ENCODE results near the gene ADAMTS13. TPM values are rescaled to one million over a fixed set of nuclear protein-coding genes. Genes with fewer than 3 reads are reported as not detected.

The ADAMTS13 gene
- polyA plus RNA-seq, 2 donors = 1.2 to 4.3 TPM

DNA sequence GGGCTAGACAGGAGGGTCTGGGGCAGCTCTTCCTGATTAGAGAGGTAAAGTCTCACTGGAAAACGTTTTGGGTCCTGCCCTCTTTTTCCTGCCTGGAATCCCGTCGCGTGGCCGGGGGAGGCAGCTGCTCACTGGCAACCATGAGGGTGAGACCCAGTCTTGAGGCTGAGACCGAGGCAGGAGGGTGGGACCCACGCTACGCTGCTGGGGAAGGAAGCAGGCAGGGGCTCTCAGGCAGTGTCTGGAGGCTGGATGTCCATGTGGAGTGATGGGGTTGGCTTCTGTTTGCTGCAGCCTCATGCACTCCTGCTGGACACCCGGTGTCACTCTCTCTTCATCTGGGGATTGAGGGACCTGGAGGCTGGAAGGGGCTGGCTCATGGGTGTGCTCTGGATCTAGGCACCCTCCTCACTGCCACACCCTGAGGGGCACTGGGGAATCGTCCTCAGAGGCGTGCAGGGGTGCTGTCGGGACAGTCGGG, 68.1 kb downstream of the ADAMTS13 start:
- Histone ChIP-seq H3K27ac (ENCODE audit: low read depth in 2 of 2, low read length in 1 of 2) (no peak overlapping the region), H3K4me1 (ENCODE audit: control insufficient read depth in 2 of 2, insufficient read depth in 2 of 2, low read length in 1 of 2) (peaks cover 0 to 3% of the 10 kb centered on the region in 2 donors), H3K4me3 (ENCODE audit: low read depth in 1 of 2, low read length in 2 of 2) (no peak overlapping the region), H3K36me3 (ENCODE audit: control insufficient read depth in 2 of 2, insufficient read depth in 2 of 2, low read length in 1 of 2) (no peaks in the 10 kb centered on the region), H3K27me3 (ENCODE audit: control insufficient read depth in 1 of 2, insufficient read depth in 2 of 2, low read length in 2 of 2) (no peaks in the 10 kb centered on the region), H3K9me3 (ENCODE audit: control insufficient read depth in 2 of 2, insufficient read depth in 1 of 2, low read depth in 1 of 2, low read length in 1 of 2) (no peaks in the 10 kb centered on the region)
- WGBS, 2 donors = 54 to 60% methylated on average over 13 of the region's 13 CpGs

DNA sequence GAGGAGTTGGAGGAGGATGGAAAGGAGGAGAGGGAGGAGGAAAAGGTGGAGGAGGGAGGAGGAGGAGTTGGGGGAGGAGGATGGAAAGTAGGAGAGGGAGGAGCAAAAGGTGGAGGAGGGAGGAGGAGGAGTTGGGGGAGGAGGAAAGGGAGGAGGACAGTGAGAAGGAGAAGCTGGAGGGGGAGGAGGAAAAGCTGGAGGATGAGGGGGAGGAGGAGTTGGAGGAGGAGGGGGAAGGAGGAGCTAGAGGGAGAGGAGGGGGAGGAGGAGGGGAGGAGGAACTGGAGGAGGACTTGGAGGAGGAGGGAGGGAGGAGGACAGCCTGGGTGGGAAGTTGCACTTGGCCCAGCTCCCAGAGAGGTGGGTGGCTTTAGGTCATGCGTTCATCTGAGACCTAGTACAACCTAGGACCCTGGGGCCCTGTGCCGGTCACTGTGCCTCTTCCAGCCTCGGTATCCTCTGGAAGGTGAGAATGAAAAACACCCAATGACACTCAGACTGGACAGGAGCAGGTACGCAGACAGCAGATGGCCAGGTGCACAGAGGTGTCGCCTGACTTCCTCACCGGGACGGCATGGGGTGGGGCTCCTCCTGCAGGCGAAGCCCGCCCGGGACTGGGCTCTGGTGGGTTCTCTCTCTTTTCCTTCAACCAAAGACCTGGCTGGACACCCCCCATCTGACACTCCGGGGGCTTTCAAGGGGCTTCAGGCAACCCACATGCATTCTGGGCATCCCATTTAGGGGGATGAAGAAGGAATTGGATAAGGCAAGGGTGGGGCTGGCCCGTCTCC, 68.9 kb downstream of the ADAMTS13 start:
- no peaks in the 10 kb centered on the region for H3K27me3 ChIP-seq (ENCODE audit: control insufficient read depth in 1 of 2, insufficient read depth in 2 of 2, low read length in 2 of 2)
- H3K9me3 ChIP-seq (ENCODE audit: control insufficient read depth in 2 of 2, insufficient read depth in 1 of 2, low read depth in 1 of 2, low read length in 1 of 2) = no peaks in the 10 kb centered on the region
- no peak overlapping the region for H3K4me3 ChIP-seq (ENCODE audit: low read depth in 1 of 2, low read length in 2 of 2)
- 78 to 79% methylated on average over 12 of the region's 12 CpGs for WGBS, 2 donors
- no peak overlapping the region for H3K27ac ChIP-seq (ENCODE audit: low read depth in 2 of 2, low read length in 1 of 2)
- peaks cover 0 to 3% of the 10 kb centered on the region in 2 donors for H3K4me1 ChIP-seq (ENCODE audit: control insufficient read depth in 2 of 2, insufficient read depth in 2 of 2, low read length in 1 of 2)
- no peaks in the 10 kb centered on the region for H3K36me3 ChIP-seq (ENCODE audit: control insufficient read depth in 2 of 2, insufficient read depth in 2 of 2, low read length in 1 of 2)

GRCh38 chr9:133491656-133491925, 69.4 kb downstream of the ADAMTS13 start:
- Histone ChIP-seq H3K27me3 (ENCODE audit: control insufficient read depth in 1 of 2, insufficient read depth in 2 of 2, low read length in 2 of 2) (no peaks in the 10 kb centered on the region), H3K4me1 (ENCODE audit: control insufficient read depth in 2 of 2, insufficient read depth in 2 of 2, low read length in 1 of 2) (peaks cover 0 to 3% of the 10 kb centered on the region in 2 donors), H3K36me3 (ENCODE audit: control insufficient read depth in 2 of 2, insufficient read depth in 2 of 2, low read length in 1 of 2) (no peaks in the 10 kb centered on the region), H3K9me3 (ENCODE audit: control insufficient read depth in 2 of 2, insufficient read depth in 1 of 2, low read depth in 1 of 2, low read length in 1 of 2) (no peaks in the 10 kb centered on the region), H3K4me3 (ENCODE audit: low read depth in 1 of 2, low read length in 2 of 2) (no peak overlapping the region), H3K27ac (ENCODE audit: low read depth in 2 of 2, low read length in 1 of 2) (no peak overlapping the region)
- WGBS, 2 donors = 89 to 95% methylated on average over 8 of the region's 8 CpGs

- no peak overlapping the region for H3K27ac ChIP-seq (ENCODE audit: low read depth in 2 of 2, low read length in 1 of 2)
Observed at GRCh38 chr9:133492061-133493021, 70.2 kb downstream of the ADAMTS13 start.

DNA sequence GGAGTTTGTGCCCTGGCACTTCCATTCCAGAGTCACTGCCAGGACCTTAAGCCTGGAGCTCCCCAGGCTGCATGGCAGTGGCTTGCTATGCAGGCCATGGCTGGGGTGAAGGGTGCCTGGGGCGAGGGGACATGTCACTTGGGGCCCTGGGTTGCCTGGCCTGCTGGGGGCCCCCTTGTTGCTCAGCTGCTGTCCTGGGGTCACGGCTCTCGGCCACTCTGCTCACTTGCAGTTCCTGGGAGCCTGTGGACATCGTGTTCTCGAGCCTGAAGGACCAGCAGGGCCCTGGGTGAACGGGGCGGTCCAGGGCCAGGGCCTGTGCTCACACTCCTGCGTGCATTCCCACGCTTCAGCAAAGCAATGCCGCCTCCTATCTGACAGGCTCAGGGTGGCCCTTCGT, 71.3 kb downstream of the ADAMTS13 start:
- peaks cover 0 to 10% of the 10 kb centered on the region in 2 donors for H3K4me1 ChIP-seq (ENCODE audit: control insufficient read depth in 2 of 2, insufficient read depth in 2 of 2, low read length in 1 of 2)
- H3K27me3 ChIP-seq (ENCODE audit: control insufficient read depth in 1 of 2, insufficient read depth in 2 of 2, low read length in 2 of 2) = no peaks in the 10 kb centered on the region
- H3K27ac ChIP-seq (ENCODE audit: low read depth in 2 of 2, low read length in 1 of 2) = no peak overlapping the region
- no peak overlapping the region for H3K4me3 ChIP-seq (ENCODE audit: low read depth in 1 of 2, low read length in 2 of 2)
- H3K36me3 ChIP-seq (ENCODE audit: control insufficient read depth in 2 of 2, insufficient read depth in 2 of 2, low read length in 1 of 2) = no peaks in the 10 kb centered on the region
- 86 to 89% methylated on average over 11 of the region's 11 CpGs for WGBS, 2 donors
- H3K9me3 ChIP-seq (ENCODE audit: control insufficient read depth in 2 of 2, insufficient read depth in 1 of 2, low read depth in 1 of 2, low read length in 1 of 2) = no peaks in the 10 kb centered on the region

More at GRCh38 chr9:133492061-133493021, 70.2 kb downstream of the ADAMTS13 start:
- H3K27me3 ChIP-seq (ENCODE audit: control insufficient read depth in 1 of 2, insufficient read depth in 2 of 2, low read length in 2 of 2) = no peaks in the 10 kb centered on the region
- H3K9me3 ChIP-seq (ENCODE audit: control insufficient read depth in 2 of 2, insufficient read depth in 1 of 2, low read depth in 1 of 2, low read length in 1 of 2) = no peaks in the 10 kb centered on the region
- peaks cover 0 to 4% of the 10 kb centered on the region in 2 donors for H3K4me1 ChIP-seq (ENCODE audit: control insufficient read depth in 2 of 2, insufficient read depth in 2 of 2, low read length in 1 of 2)
- H3K36me3 ChIP-seq (ENCODE audit: control insufficient read depth in 2 of 2, insufficient read depth in 2 of 2, low read length in 1 of 2) = no peaks in the 10 kb centered on the region
- 42 to 50% methylated on average over 33 of the region's 33 CpGs for WGBS, 2 donors
- no peak overlapping the region for H3K4me3 ChIP-seq (ENCODE audit: low read depth in 1 of 2, low read length in 2 of 2)

GRCh38 chr9:133493845-133494540, 71.8 kb downstream of the ADAMTS13 start:
- H3K4me1 ChIP-seq (ENCODE audit: control insufficient read depth in 2 of 2, insufficient read depth in 2 of 2, low read length in 1 of 2) = peaks cover 0 to 14% of the 10 kb centered on the region in 2 donors
- no peak overlapping the region for H3K27ac ChIP-seq (ENCODE audit: low read depth in 2 of 2, low read length in 1 of 2)
- no peak overlapping the region for H3K4me3 ChIP-seq (ENCODE audit: low read depth in 1 of 2, low read length in 2 of 2)
- H3K27me3 ChIP-seq (ENCODE audit: control insufficient read depth in 1 of 2, insufficient read depth in 2 of 2, low read length in 2 of 2) = no peaks in the 10 kb centered on the region
- H3K36me3 ChIP-seq (ENCODE audit: control insufficient read depth in 2 of 2, insufficient read depth in 2 of 2, low read length in 1 of 2) = no peaks in the 10 kb centered on the region
- H3K9me3 ChIP-seq (ENCODE audit: control insufficient read depth in 2 of 2, insufficient read depth in 1 of 2, low read depth in 1 of 2, low read length in 1 of 2) = no peaks in the 10 kb centered on the region
- WGBS, 2 donors = 83 to 91% methylated on average over 23 of the region's 23 CpGs

GRCh38 chr9:133494636-133495326, 72.6 kb downstream of the ADAMTS13 start:
- 82% methylated on average over 24 of the region's 24 CpGs for WGBS, 2 donors
- Histone ChIP-seq H3K4me1 (ENCODE audit: control insufficient read depth in 2 of 2, insufficient read depth in 2 of 2, low read length in 1 of 2) (peaks cover 0 to 14% of the 10 kb centered on the region in 2 donors), H3K27ac (ENCODE audit: low read depth in 2 of 2, low read length in 1 of 2) (no peak overlapping the region), H3K4me3 (ENCODE audit: low read depth in 1 of 2, low read length in 2 of 2) (no peak overlapping the region), H3K36me3 (ENCODE audit: control insufficient read depth in 2 of 2, insufficient read depth in 2 of 2, low read length in 1 of 2) (no peaks in the 10 kb centered on the region), H3K9me3 (ENCODE audit: control insufficient read depth in 2 of 2, insufficient read depth in 1 of 2, low read depth in 1 of 2, low read length in 1 of 2) (no peaks in the 10 kb centered on the region), H3K27me3 (ENCODE audit: control insufficient read depth in 1 of 2, insufficient read depth in 2 of 2, low read length in 2 of 2) (no peaks in the 10 kb centered on the region)

GRCh38 chr9:133495327-133496293, 73.4 kb downstream of the ADAMTS13 start:
- no peaks in the 10 kb centered on the region for H3K36me3 ChIP-seq (ENCODE audit: control insufficient read depth in 2 of 2, insufficient read depth in 2 of 2, low read length in 1 of 2)
- no peak overlapping the region for H3K27ac ChIP-seq (ENCODE audit: low read depth in 2 of 2, low read length in 1 of 2)
- H3K27me3 ChIP-seq (ENCODE audit: control insufficient read depth in 1 of 2, insufficient read depth in 2 of 2, low read length in 2 of 2) = no peaks in the 10 kb centered on the region
- WGBS, 2 donors = 93% methylated on average over 24 of the region's 24 CpGs
- H3K9me3 ChIP-seq (ENCODE audit: control insufficient read depth in 2 of 2, insufficient read depth in 1 of 2, low read depth in 1 of 2, low read length in 1 of 2) = no peaks in the 10 kb centered on the region
- no peak overlapping the region for H3K4me3 ChIP-seq (ENCODE audit: low read depth in 1 of 2, low read length in 2 of 2)
- H3K4me1 ChIP-seq (ENCODE audit: control insufficient read depth in 2 of 2, insufficient read depth in 2 of 2, low read length in 1 of 2) = peaks cover 0 to 14% of the 10 kb centered on the region in 2 donors

Measured in esophagus (tissue), 2 donors.